HG02759 (cell line): ENCODE data around the gene ARHGAP15.

Source experiments
- ATAC-seq: cut with Tn5 transposase; IDR thresholded peaks from one replicate; pipeline ENCODE4 v1.9.1; 2021; ENCODE audit warnings: mild to moderate bottlenecking, moderate library complexity; ENCODE audit not compliant: unreplicated experiment

The ARHGAP15 gene

GRCh38 chr2:143700865-143701264 is 571.6 kb downstream of the ARHGAP15 start:
- ATAC-seq = no peak

- no peak for ATAC-seq
These were observed 572.6 kb downstream of the ARHGAP15 start for GRCh38 chr2:143701785-143702184.

- ATAC-seq = no peak
These were observed 573.7 kb downstream of the ARHGAP15 start for GRCh38 chr2:143702931-143703330.

GRCh38 chr2:143704451-143705106 is 575.4 kb downstream of the ARHGAP15 start:
- ATAC-seq = peak; percentile 64

- ATAC-seq = no peak
These were observed 576.0 kb downstream of the ARHGAP15 start for GRCh38 chr2:143705108-143705707.

- no peak for ATAC-seq
These were observed 577.1 kb downstream of the ARHGAP15 start for GRCh38 chr2:143706354-143706753.

GRCh38 chr2:143708682-143709081 is 579.5 kb downstream of the ARHGAP15 start:
- no peak for ATAC-seq

GRCh38 chr2:143710196-143710595 is 581.0 kb downstream of the ARHGAP15 start:
- no peak for ATAC-seq

GRCh38 chr2:143710879-143711278 is 581.7 kb downstream of the ARHGAP15 start:
- ATAC-seq = no peak

GRCh38 chr2:143716522-143716921 is 587.3 kb downstream of the ARHGAP15 start:
- ATAC-seq = no peak

- no peak for ATAC-seq
These were observed 587.8 kb downstream of the ARHGAP15 start for GRCh38 chr2:143717053-143717452.

- no peak for ATAC-seq
These were observed 588.4 kb downstream of the ARHGAP15 start for GRCh38 chr2:143717536-143718168.

- ATAC-seq = no peak
These were observed 589.5 kb downstream of the ARHGAP15 start for GRCh38 chr2:143718745-143719144.

GRCh38 chr2:143719406-143719805 is 590.2 kb downstream of the ARHGAP15 start:
- no peak for ATAC-seq

- ATAC-seq = no peak
These were observed 591.0 kb downstream of the ARHGAP15 start for GRCh38 chr2:143720095-143720664.

- no peak for ATAC-seq
These were observed 596.2 kb downstream of the ARHGAP15 start for GRCh38 chr2:143725400-143725799.

- no peak for ATAC-seq
These were observed 597.1 kb downstream of the ARHGAP15 start for GRCh38 chr2:143726151-143726845.

GRCh38 chr2:143728498-143728897 is 599.3 kb downstream of the ARHGAP15 start:
- ATAC-seq = no peak

GRCh38 chr2:143729296-143729814 is 600.1 kb downstream of the ARHGAP15 start:
- ATAC-seq = no peak

- ATAC-seq = peak; percentile 82
These were observed 601.1 kb downstream of the ARHGAP15 start for GRCh38 chr2:143730155-143730952.
